Fibroblast of lung (primary cell): ENCODE results near the gene DUXB.

ENCODE experiments used
- CTCF ChIP-seq, 2 donors: IDR thresholded peaks in 1 of 2; conservative IDR thresholded peaks in 1 of 2; 1 replicate in 1 of 2; 2 replicates in 1 of 2; pipeline ENCODE4 v1.5.1; 2011 to 2012; ENCODE audit warnings: low read length in 2 of 2, control low read depth in 1 of 2, inconsistent platforms in 1 of 2, low read depth in 1 of 2, mild to moderate bottlenecking in 1 of 2
- EZH2 ChIP-seq: IDR thresholded peaks from 2 replicates; pipeline ENCODE4 v1.5.1; 2012; ENCODE audit warnings: low read length, control low read depth, mild to moderate bottlenecking; ENCODE audit errors: missing control alignments

GRCh38 chr16:75660321-75660720, 40.9 kb downstream of the DUXB start:
- TF ChIP-seq CTCF (conservative IDR thresholded peaks at IDR 0.05 in 1 of 2, IDR thresholded peaks at IDR 0.05 in 1 of 2; ENCODE audit: low read depth in 1 of 2, low read length in 2 of 2) (no peak), EZH2 (no peak)
